ENCODE results near the gene IFNAR1.

DNA sequence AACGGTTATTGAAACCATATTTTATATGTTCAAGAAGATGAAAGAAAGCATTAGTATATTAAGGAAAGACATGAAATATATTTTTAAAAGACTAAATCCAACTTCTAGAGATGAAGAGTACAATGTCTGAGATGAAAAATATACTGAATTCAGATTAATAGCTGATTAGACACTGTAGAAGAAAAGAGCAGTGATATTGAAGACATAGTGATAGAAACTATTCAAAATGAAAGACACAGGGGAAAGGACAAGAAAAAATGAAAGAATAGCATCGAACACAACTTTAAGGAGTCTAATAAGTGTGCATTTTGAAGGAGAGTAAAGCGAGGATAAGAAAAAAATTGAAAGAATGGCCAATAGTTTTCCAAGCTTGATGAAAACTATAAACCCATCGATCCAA is 11.2 kb upstream of the IFNAR1 start:
- TF ChIP-seq, protein P1, sequence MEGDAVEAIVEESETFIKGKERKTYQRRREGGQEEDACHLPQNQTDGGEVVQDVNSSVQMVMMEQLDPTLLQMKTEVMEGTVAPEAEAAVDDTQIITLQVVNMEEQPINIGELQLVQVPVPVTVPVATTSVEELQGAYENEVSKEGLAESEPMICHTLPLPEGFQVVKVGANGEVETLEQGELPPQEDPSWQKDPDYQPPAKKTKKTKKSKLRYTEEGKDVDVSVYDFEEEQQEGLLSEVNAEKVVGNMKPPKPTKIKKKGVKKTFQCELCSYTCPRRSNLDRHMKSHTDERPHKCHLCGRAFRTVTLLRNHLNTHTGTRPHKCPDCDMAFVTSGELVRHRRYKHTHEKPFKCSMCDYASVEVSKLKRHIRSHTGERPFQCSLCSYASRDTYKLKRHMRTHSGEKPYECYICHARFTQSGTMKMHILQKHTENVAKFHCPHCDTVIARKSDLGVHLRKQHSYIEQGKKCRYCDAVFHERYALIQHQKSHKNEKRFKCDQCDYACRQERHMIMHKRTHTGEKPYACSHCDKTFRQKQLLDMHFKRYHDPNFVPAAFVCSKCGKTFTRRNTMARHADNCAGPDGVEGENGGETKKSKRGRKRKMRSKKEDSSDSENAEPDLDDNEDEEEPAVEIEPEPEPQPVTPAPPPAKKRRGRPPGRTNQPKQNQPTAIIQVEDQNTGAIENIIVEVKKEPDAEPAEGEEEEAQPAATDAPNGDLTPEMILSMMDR (IDR thresholded peaks at IDR 0.05 in 8 of 11, conservative IDR thresholded peaks at IDR 0.05 in 3 of 11): no peak
- no peak for TF ChIP-seq POLR2A (IDR thresholded peaks at IDR 0.05)

Measured in spleen (tissue), 7 donors.